Right kidney (tissue), 1 donor: ENCODE results near the gene REG4.

Experiments
- DNase-seq: peaks from one replicate; pipeline ENCODE4 v3.0.0-alpha.2; 2016

REG4 gene

DNA sequence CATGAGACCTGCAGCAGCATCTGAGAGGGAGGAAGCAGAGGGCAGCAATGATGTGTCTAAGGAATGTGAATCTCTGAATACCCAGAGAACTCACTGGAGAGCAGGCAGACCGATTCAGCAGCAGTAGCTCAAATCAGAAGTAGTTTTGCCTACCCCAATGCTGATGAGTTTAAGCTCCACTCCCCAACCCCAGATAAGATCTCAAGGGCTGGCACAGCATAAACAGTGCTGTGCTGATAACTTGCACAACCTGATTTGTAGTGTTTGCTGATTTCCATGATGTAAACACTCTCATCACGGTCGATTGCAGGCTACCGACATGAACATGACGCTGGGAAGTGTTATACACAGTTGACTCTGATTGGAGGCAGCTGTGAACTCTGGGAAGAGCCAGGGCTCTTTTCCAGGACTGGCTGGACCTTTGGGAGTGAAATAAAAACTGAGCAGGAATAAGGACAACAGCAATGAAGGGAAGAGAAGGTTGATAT is 31.3 kb downstream of the REG4 start:
- peak; percentile 52 for DNase-seq

DNA sequence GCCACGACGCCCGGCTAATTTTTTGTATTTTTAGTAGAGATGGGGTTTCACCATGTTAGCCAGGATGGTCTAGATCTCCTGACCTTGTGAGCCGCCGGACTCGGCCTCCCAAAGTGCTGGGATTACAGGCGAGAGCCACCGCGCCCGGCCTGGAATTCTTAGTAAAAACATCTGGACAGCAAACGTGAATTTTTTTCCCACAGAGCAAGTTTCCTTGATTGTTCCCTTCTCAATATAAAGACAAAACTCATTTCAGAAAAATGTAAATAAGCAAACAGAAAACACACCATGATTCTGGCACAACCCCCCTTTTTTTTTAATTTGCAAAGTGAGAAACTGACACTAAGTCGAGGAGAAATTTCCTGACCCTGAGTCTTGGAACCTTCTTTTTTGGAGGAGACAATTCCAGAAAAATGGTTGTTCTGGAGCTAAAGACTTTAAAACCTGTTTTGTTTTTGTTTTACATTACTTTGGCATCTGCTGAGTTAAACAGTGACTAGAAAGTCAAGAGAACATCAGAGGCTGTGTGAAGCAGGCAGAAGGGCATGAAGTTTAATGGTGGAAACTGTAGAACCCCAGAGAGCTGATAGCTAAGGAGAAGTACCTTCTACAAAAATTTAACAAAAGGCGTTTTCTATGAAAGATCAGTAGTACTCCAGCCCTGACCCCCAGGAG is 32.2 kb downstream of the REG4 start:
- DNase-seq = no peak

DNA sequence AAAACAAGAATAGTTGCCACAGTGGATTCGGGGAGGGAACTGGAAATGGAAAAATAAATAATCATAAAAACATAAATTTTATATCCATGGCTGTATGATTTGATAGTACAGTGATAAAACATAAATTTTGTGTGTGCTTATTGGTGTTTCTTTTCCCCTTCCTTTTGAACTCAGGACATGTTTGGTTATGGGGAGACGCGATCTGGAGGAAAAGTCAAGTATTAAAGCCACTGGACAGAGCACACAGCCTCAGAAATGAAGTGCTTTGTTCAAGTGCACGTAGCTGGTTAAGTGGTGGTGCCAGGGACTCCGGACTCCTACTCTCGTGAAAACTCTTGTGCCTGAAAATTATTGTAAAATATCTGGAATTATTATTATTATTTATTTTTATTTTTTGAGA is 32.9 kb downstream of the REG4 start:
- no peak for DNase-seq

DNA sequence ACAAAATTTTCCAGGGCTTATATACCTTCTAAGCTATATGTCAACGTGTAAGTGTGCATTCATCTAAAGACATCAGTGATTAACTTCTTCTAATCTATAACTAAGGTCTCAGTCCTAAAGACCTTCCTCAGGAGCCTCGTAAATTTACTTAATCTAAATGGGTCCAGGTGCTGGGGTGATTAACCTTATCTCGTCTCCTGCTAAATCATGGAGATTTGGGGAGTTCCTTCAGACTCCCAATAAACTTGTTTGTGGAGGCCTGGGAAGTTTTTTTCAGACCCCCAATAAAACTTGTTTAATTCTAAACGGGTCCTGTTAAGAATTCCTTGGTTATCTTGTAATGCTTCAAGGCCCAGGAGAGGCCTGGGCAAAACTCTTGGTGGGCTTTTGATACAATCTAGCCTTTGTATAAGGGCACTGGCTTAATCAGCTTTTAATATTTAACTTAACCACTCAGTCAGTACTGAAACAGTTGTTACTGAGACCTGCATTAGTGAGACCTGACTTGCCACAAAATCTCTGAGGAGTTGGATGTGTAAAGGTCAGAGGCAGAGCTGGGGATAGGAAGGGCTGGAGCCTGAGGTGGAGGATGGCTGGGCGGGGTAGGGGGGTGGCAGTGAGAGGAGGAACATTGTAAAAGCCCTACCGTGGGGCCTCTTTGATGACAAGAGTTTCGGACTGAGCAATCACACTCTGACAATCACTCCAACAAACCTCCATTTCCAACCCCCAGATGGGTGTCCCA is 36.3 kb downstream of the REG4 start:
- DNase-seq = no peak

DNA sequence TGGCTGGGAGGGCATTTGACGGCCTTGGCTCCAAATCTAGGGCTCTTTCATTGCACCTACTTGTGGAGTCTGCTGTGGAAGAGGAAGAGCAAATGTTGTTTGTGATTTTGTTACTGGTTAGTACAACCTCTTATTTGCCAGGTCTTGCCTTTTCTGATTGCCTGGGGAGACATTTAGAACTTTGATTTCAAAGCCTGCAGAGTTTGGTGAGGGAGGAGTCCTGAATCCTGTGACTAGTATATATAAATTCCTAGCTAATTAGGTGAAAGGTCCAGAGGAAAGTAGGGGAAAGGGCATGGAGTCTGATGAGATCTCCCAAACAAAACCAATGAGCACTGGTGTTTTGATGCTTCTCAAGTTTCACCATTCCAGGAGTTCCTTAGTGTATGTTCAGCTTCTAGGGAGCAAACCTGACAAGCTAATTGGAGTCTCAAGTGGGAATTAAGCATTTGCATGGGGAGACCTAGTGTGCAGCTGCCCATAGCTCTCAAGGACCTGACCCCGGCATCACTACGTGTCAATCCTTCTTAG is 37.5 kb downstream of the REG4 start:
- DNase-seq = peak; percentile 45

DNA sequence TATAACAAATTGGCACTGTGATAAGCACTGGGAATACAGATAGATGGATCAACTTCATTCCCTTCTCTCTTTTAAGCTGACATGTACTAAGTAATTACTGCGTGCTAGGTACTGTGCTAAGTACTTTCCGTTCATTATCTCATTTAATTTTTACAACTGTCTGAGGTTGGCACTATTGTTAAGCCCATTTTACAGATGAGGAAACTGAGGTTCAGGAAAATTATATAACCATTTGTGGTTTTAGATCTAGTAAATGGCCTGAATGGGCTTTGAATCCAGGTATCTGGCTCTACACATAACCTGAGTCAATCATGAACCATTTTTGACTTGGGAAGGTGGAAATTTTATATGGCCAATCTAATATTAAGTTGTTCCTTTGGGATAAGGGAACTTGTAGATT is 39.0 kb downstream of the REG4 start:
- no peak for DNase-seq

DNA sequence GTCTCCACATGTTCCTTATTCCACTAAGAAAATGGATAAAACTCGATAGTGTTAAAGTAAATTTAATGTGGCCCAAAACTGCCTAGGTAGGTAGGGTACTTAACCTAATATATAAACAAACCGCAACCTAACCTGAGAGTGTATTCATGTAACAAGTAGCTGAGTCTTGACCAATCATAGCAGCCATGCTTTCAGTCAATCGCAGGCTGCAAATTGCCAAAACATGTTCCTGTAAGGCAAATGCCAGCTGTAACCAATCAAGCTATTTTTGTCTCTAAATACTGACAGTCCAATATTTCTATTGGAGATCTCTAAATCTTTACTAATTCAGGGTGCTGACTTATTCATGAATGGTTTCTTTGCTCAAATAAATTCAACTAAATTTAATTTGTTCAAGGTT is 39.5 kb downstream of the REG4 start:
- DNase-seq = no peak

DNA sequence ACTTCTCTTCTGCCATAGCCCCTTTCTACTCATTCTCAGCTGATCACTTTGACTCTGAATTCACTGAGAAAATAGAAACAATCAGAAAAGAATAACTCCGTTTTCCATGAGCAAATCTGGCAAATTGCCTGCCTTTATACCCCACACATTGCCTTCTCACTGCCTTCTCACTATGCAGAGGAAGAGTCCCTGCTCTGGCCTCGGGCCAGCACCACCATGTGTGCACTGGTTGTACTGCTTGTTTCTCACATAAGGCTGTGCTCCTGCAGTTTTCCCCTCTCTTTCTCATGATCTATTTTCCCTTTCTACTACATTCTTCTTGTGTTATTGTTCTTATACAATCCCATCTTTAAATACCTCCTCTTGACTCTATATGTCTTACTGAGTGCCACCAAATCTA is 40.2 kb downstream of the REG4 start:
- DNase-seq = no peak

DNA sequence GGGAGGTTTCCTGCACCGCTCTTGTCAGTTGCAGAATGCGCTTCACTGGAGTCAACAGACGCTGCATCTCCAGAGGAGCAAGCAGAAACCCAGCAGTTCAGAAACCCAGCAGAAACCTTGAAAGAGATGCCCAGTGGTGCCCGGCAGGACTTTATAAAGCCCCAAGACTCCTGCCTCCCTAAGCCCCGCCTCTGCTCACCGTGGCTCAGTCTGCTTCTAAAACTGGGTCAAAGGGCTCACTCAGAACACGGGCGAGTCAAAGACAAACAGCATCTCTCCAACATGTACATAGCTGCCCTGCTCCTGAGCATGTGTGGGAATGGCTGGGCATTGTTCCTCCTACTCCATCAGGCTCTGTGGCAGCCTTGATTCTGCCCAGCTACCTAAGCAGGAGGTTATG is 42.5 kb downstream of the REG4 start, which contains the start of gene HMGCS2:
Gene HMGCS2 (minus strand): TSS at position 128 of the 400 bp plus-strand sequence. CDS start 61 bp downstream, at position 67.
- no peak for DNase-seq

DNA sequence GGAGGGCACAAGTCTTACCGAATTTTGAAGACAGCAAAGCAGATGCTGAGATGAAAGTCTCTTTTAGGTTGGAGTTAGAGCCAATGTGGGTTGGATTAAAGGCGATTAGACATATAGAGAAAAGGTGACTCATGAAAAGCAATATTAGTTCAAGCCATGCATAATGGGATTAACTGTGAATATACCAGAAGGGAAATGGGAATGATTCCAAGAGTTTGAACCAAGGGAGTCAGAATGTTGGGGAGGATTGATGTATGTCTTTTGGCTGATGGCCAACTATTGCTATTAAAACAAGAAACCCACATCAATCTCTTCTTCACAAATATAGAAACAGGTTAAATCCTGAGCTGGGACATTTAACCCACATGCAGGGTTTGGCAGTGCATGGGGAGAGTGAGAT is 43.8 kb downstream of the REG4 start:
- no peak for DNase-seq

DNA sequence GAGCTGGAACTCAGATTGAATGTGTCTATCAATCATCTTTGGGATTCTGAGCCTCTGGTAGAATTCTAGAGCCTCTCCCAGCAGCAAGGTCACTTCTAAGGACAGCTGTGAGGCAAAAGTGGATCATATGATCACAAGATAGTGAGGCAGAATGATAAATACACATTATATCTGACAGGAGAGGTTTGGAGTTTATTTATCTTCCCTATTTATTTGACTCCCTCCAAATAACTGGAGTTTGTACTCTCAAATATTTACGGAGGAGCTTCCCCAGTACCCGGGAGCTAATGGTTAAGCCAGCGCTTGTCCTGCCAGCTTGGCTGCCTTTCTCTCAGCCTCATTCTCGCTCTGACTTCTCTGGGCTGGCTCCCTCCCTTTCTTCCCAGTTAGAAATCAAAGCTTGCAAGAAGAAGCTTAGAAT is 44.9 kb downstream of the REG4 start:
- DNase-seq = no peak

DNA sequence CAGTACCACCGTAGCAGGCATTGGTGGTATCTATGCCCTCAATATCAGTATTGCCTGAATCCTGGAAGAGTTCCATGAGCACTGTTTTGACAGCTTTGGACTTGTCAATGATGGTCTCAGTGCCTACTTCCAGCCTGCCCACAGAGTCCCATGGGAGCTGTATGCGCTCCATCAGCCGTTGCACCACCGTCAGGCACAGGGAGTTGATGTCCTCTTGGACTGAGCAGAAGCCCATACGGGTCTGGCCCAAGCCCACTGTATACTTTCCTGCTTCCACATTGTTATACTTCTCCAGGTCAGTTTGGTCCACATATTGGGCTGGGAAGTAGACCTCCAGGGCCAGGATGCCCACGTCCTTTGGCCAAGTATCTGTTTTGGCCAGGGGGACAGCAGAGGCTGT is 47.0 kb downstream of the REG4 start:
- no peak for DNase-seq

DNA sequence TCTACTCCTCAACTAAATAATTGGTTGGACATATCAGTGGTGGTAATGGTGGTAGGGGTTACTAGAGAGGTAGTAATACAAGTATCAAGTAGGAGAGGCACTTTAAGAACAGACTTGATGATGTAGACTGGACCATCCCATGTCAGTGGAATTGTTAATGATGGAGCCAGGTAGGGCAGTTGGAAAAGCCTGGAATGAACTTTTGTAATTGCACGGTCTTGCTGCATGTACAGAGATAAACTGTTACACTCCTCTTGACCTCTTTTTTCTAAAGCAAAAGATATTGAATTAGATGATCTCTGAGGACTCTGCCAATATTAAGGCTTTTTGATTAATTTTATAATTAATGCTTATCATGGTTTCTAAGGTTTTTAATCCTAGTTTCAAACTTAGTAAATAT is 48.3 kb downstream of the REG4 start:
- DNase-seq = no peak

DNA sequence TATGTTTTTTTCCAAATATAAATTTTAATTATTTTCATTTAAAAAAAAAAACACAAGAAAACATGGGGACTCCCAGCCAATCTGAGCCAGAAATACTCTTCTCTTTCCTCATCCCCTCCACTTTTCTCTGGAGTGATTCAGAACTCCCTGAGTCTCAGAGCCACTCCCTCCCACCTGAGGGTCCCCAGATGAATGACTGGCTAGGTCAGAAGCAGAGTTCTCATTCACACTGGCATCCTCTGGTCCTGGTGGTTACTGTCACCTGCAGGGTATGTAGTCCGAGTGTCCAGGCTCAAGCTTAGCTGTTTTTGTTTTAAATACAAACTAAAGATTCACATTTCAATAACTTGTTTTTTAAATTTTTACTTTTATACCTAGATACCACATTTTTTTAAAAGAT is 48.9 kb downstream of the REG4 start:
- DNase-seq = no peak

DNA sequence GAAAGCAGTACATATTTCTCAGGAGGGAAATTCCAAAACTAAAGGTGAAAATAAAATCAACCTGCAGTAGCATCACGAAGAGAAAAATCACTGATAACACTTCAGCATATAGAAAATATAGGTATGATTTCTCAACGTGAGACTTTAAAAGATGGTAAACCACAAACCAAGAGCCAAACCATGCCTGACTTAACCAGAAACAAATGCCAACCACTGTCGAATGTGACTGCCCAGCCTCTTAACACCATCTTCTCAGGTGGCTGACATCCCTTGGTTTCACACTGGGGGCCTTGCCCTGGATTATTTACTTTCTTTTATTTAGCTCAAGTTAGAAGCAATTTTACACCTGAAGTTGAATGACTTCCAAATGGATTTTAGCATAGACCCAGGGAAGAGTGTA is 52.7 kb downstream of the REG4 start:
- DNase-seq = no peak

DNA sequence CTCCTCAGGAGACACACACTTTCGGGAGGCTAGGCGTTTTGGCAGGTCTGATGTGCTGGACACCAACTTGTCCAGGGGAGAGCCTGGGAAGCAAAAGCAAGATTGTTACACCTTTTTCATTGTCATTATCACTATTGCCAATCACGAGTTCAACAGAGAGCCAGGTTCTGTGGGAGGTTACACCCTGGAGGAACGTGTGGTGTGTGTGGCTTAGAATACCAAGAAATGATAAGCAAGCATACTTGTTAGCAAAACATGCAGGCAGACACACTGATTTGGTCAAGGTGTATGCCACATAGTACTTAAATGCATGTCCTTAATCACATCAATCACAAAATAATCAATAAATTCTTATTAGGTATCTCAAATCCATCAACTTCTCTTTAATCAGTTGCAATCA is 58.7 kb downstream of the REG4 start:
- DNase-seq = no peak

DNA sequence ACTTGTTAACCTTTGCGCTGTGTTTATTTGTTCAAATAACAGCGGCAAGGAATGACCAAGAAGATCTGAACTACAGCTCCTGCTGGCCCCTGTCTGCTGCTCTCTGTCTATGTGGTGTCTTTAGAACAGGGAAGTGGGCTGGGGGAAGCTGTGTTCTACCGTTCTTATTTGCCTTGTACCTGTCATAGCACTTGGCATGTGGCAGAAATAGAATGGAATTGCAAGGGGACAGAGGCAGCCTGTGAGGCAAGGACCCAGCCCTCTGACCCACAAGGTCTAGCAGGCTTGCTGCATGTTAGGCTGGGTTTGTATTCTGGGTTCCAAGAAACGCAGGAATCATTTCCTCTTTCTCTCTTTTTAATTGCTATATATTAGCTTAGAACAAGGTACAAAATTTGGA is 63.2 kb downstream of the REG4 start:
- no peak for DNase-seq

DNA sequence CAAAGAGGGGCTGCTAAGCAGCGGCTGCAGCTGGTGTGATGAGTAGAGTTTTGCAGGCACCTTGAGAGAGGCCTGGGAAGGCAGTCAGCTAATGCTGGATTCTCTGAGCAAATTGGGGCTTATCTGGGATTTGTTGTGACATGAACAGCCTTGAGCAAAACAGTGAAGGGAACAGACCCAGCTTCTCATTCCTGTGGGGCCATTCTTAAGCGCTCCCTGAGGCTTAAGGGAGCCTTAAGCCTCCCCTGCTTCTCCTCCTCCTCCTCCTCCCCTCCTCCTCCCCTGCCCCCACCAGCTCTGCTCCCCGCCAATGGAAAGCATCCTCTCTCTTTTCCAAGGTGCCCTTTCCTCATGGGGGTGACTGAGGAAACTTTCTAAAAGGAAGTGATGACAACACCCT is 63.8 kb downstream of the REG4 start:
- DNase-seq = no peak

DNA sequence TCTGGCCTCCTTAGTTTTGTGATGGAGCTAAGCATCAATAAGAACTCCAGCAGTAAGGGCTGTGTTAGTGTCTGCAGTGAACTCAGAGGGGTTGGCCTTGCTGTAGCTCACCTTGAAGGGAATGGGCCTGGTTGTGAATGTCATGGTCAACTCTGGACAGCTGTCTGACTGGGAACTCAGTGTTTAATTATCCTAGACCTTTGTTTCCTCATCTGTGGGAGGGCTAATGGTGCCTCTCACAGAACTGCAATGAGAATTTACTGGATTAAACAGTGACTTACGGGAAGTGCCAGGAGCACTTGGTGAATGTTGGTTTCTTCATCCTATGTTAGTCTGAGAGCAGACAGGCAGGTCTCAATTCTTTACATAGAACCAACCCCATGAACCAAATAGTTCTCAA is 66.2 kb downstream of the REG4 start:
- DNase-seq = no peak

DNA sequence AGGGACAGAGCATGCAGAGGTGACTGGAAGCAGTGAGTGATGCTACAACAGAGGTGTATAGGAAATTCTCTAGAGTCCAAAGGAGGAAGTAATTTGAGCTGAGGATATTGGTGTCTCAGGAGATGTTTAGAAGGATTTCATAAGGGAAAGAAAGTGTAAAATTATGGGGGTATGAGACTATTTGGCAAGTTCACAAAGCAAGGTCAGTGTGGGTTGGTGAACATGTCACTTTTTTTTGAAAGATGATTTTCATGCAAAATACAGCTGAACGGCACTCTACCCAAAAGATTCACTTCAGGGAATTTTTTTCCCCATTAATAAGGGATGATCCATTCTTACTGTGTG is 66.7 kb downstream of the REG4 start:
- no peak for DNase-seq
